Upper lobe of left lung (tissue), 6 donors: ENCODE data around the gene ZBTB17. TPM values are rescaled to one million over a fixed set of nuclear protein-coding genes. Genes with fewer than 3 reads are reported as not detected.

Source experiments
- ATAC-seq, 2 donors: fragments of 200-7000 bp; cut with Tn5 transposase; one replicate each; pipeline ENCODE4 v1.9.1; 2022; ENCODE audit warnings: mild to moderate bottlenecking in 2 of 2, moderate library complexity in 2 of 2; ENCODE audit not compliant: low FRiP score in 2 of 2
- DNase-seq, 2 donors: peaks; one replicate each; pipeline ENCODE4 v3.0.0-alpha.2; 2019 to 2020
- H3K27ac ChIP-seq, 4 donors: fragments of 200-600 bp; sonication (generic); one replicate each; pipeline ENCODE4 v1.5.1; 2016 to 2019
- H3K27me3 ChIP-seq, 4 donors: fragments of 200-600 bp; sonication (generic); one replicate each; pipeline ENCODE4 v1.5.1; 2017 to 2019
- H3K36me3 ChIP-seq, 4 donors: fragments of 200-600 bp; sonication (generic); one replicate each; pipeline ENCODE4 v1.5.1; 2016 to 2019
- H3K4me1 ChIP-seq, 4 donors: fragments of 200-600 bp; sonication (generic); one replicate each; pipeline ENCODE4 v1.5.1; 2018 to 2019
- H3K4me3 ChIP-seq, 4 donors: fragments of 200-600 bp; sonication (generic); one replicate each; pipeline ENCODE4 v1.5.1; 2017 to 2019; ENCODE audit warnings: mild to moderate bottlenecking in 2 of 4, moderate library complexity in 1 of 4
- H3K9me3 ChIP-seq, 4 donors: fragments of 200-600 bp; sonication (generic); one replicate each; pipeline ENCODE4 v1.5.1; 2018 to 2019
- CTCF ChIP-seq, 6 experiments: fragments of 450-650 bp in 4 of 6; fragments of 200-600 bp in 2 of 6; sonication (generic) in 2 of 6; IDR thresholded peaks; one replicate each; pipeline ENCODE4 v1.5.1; 2016 to 2019; ENCODE audit warnings: antibody characterized with exemption in 6 of 6
- EP300 ChIP-seq, 4 donors: sonication (generic); formaldehyde crosslinking; IDR thresholded peaks; one replicate each; pipeline ENCODE4 v1.5.1; 2017; ENCODE audit warnings: antibody characterized with exemption in 4 of 4, control low read depth in 2 of 4
- POLR2A ChIP-seq, 4 donors: fragments of 450-650 bp; IDR thresholded peaks; one replicate each; pipeline ENCODE4 v1.5.1; 2016 to 2017; ENCODE audit warnings: antibody characterized with exemption in 4 of 4, mild to moderate bottlenecking in 2 of 4
- POLR2AphosphoS5 ChIP-seq, 2 donors: sonication (generic); formaldehyde crosslinking; IDR thresholded peaks; one replicate each; pipeline ENCODE4 v1.5.1; 2017; ENCODE audit warnings: antibody characterized with exemption in 2 of 2
- WGBS, 2 donors: methylation state at CpG; one replicate each; pipeline ENCODE4 v1.1.5; 2017 to 2018; 5-methylcytosine and 5-hydroxymethylcytosine counted together
- total RNA-seq, 6 donors: library from RNA; depleted of rRNA in 4 of 6; stranded (reverse); fragments of >200 nt in 4 of 6; gene quantifications; one replicate each; pipeline versions ENCODE4 v1.1.0 to v1.2.1, GENCODE V29; 2016 to 2021
- donor health status: DM: no; HTN: no; CAD: no; lungs with moderate emphysema.
- donor health status: DM: no; HTN: yes; CAD: no; lungs with severe emphysema.

Gene ZBTB17
- total RNA-seq, 6 donors from 2014 or later: 34.1 to 94.2 (median 42.9) TPM

- peaks cover 15 to 19% (median 16%) of the 10 kb centered on the region in 4 donors for H3K4me1 ChIP-seq
- H3K27me3 ChIP-seq: no peaks in the 10 kb centered on the region
- no peak for ATAC-seq
- H3K27ac ChIP-seq: peak overlapping the region in 2 of 4 donors; percentile 77 to 78
- no peaks in the 10 kb centered on the region for H3K9me3 ChIP-seq
- TF ChIP-seq CTCF (IDR thresholded peaks at IDR 0.05) (no peak), POLR2A (IDR thresholded peaks at IDR 0.05) (no peak), POLR2AphosphoS5 (IDR thresholded peaks at IDR 0.05) (no peak), EP300 (IDR thresholded peaks at IDR 0.05) (no peak)
- H3K4me3 ChIP-seq: no peak overlapping the region
- H3K36me3 ChIP-seq: no peaks in the 10 kb centered on the region
- no peak for DNase-seq
- 92 to 93% methylated on average over 11 of the region's 11 CpGs for WGBS, 2 donors
Observed at GRCh38 chr1:16011936-16012589, 36.2 kb upstream of the ZBTB17 start.

GRCh38 chr1:16010837-16011236, 34.9 kb upstream of the ZBTB17 start:
- Histone ChIP-seq H3K27ac (no peak overlapping the region), H3K27me3 (no peaks in the 10 kb centered on the region), H3K36me3 (no peaks in the 10 kb centered on the region), H3K9me3 (no peaks in the 10 kb centered on the region), H3K4me1 (peaks cover 15 to 19% (median 16%) of the 10 kb centered on the region in 4 donors), H3K4me3 (no peak overlapping the region)
- TF ChIP-seq CTCF (IDR thresholded peaks at IDR 0.05): no peak
- TF ChIP-seq POLR2AphosphoS5 (IDR thresholded peaks at IDR 0.05): no peak
- no peak for TF ChIP-seq POLR2A (IDR thresholded peaks at IDR 0.05)
- TF ChIP-seq EP300 (IDR thresholded peaks at IDR 0.05): no peak
- ATAC-seq: no peak
- 87 to 95% methylated on average over 3 of the region's 3 CpGs for WGBS, 2 donors
- DNase-seq: no peak

- no peaks in the 10 kb centered on the region for H3K9me3 ChIP-seq
- H3K36me3 ChIP-seq: no peaks in the 10 kb centered on the region
- no peaks in the 10 kb centered on the region for H3K27me3 ChIP-seq
- H3K4me1 ChIP-seq: peaks cover 15 to 19% (median 16%) of the 10 kb centered on the region in 4 donors
- WGBS, 2 donors: 88 to 93% methylated on average over 11 of the region's 11 CpGs
- DNase-seq (no peak), ATAC-seq (no peak)
- TF ChIP-seq CTCF (IDR thresholded peaks at IDR 0.05): no peak
- no peak overlapping the region for H3K27ac ChIP-seq
- H3K4me3 ChIP-seq: no peak overlapping the region
Observed at GRCh38 chr1:16009678-16010077, 33.8 kb upstream of the ZBTB17 start.

- Histone ChIP-seq H3K36me3 (no peaks in the 10 kb centered on the region), H3K27ac (no peak overlapping the region), H3K4me1 (peaks cover 15 to 19% (median 16%) of the 10 kb centered on the region in 4 donors), H3K9me3 (no peaks in the 10 kb centered on the region), H3K4me3 (no peak overlapping the region), H3K27me3 (no peaks in the 10 kb centered on the region)
- WGBS, 2 donors: 3 to 5% methylated on average over 4 of the region's 4 CpGs
- peak in 1 of 2 donors; percentile 80 for DNase-seq
- TF ChIP-seq POLR2AphosphoS5 (IDR thresholded peaks at IDR 0.05) (no peak), CTCF (IDR thresholded peaks at IDR 0.05) (peak; percentile 88 to 96 (median 91))
- ATAC-seq: peak; percentile 51 to 81
Observed at GRCh38 chr1:16009030-16009460, 33.1 kb upstream of the ZBTB17 start.
